SU-DHL-6 (cell line): ENCODE measurements around the gene MYCBPAP.

ENCODE experiments used
- H2AFZ ChIP-seq: fragments of 200-600 bp; sonication (generic); 2 replicates; pipeline ENCODE4 v1.6.1; 2014; ENCODE audit warnings: low read depth, mild to moderate bottlenecking, moderate library complexity, mixed read lengths, antibody characterized with exemption, low read length; ENCODE audit not compliant: severe bottlenecking
- H3F3A ChIP-seq: fragments of 200-600 bp; shearing (Covaris generic); 2 replicates; pipeline ENCODE4 v1.6.0; 2016; ENCODE audit warnings: antibody characterized with exemption, mild to moderate bottlenecking; ENCODE audit not compliant: insufficient read depth
- H3K27ac ChIP-seq: fragments of 200-600 bp; sonication (generic); 2 replicates; pipeline ENCODE4 v1.5.1; 2016; ENCODE audit warnings: low read depth, mild to moderate bottlenecking, low read length, moderate library complexity, mixed read lengths
- H3K27me3 ChIP-seq: fragments of 200-600 bp; sonication (generic), shearing (Covaris generic); 2 replicates; pipeline ENCODE4 v1.6.0; 2014; ENCODE audit warnings: mild to moderate bottlenecking, low read length
- H3K36me3 ChIP-seq: fragments of 200-600 bp; sonication (generic); 2 replicates; pipeline ENCODE4 v1.6.1; 2014; ENCODE audit warnings: mild to moderate bottlenecking, low read length, mixed read lengths
- H3K4me2 ChIP-seq: fragments of 300-600, 200-600 bp; shearing (Covaris generic), sonication (generic); 2 replicates; pipeline ENCODE4 v1.6.0; 2014; ENCODE audit warnings: low read length, low read depth, mild to moderate bottlenecking; ENCODE audit not compliant: poor library complexity, severe bottlenecking
- H3K4me3 ChIP-seq: fragments of 200-600 bp; sonication (generic); 2 replicates; pipeline ENCODE4 v1.5.1; 2014; ENCODE audit warnings: antibody characterized with exemption, low read length, mild to moderate bottlenecking, mixed read lengths; ENCODE audit not compliant: insufficient read depth, poor library complexity, severe bottlenecking
- H3K79me2 ChIP-seq: fragments of 200-600 bp; sonication (generic); 2 replicates; pipeline ENCODE4 v1.6.1; 2014; ENCODE audit warnings: mild to moderate bottlenecking, low read length, moderate library complexity; ENCODE audit not compliant: insufficient read depth
- H3K9ac ChIP-seq: fragments of 200-600 bp; sonication (generic); 2 replicates; pipeline ENCODE4 v1.7.0; 2014; ENCODE audit warnings: mild to moderate bottlenecking, low read length
- H3K9me2 ChIP-seq: fragments of 200-600 bp; sonication (generic); replicated peaks from 2 replicates; pipeline ENCODE4 v1.6.1; 2014; ENCODE audit warnings: low read length; ENCODE audit not compliant: insufficient read depth
- H3K9me3 ChIP-seq: fragments of 200-600 bp; sonication (generic); 2 replicates; pipeline ENCODE4 v1.6.1; 2014; ENCODE audit warnings: low read length, mixed read lengths; ENCODE audit not compliant: insufficient read depth
- H4K20me1 ChIP-seq: fragments of 200-600 bp; sonication (generic); 2 replicates; pipeline ENCODE4 v1.6.1; 2014; ENCODE audit warnings: low read depth, mild to moderate bottlenecking, antibody characterized with exemption, low read length, moderate library complexity, mixed read lengths
- EZH2phosphoT487 ChIP-seq: fragments of 200-600 bp; sonication (generic), shearing (Covaris generic); conservative IDR thresholded peaks from 2 replicates; pipeline ENCODE4 v1.6.1; 2018; ENCODE audit warnings: mild to moderate bottlenecking, antibody characterized with exemption, low read length, moderate library complexity, mixed read lengths
- TF ChIP-seq, protein P1 (sequence below): fragments of 200-600 bp; sonication (generic); IDR thresholded peaks from one replicate; pipeline ENCODE4 v1.5.1; 2017; ENCODE audit warnings: antibody characterized with exemption, mild to moderate bottlenecking, low read length, moderate library complexity; ENCODE audit not compliant: insufficient read depth, poor library complexity, severe bottlenecking

Gene MYCBPAP

DNA sequence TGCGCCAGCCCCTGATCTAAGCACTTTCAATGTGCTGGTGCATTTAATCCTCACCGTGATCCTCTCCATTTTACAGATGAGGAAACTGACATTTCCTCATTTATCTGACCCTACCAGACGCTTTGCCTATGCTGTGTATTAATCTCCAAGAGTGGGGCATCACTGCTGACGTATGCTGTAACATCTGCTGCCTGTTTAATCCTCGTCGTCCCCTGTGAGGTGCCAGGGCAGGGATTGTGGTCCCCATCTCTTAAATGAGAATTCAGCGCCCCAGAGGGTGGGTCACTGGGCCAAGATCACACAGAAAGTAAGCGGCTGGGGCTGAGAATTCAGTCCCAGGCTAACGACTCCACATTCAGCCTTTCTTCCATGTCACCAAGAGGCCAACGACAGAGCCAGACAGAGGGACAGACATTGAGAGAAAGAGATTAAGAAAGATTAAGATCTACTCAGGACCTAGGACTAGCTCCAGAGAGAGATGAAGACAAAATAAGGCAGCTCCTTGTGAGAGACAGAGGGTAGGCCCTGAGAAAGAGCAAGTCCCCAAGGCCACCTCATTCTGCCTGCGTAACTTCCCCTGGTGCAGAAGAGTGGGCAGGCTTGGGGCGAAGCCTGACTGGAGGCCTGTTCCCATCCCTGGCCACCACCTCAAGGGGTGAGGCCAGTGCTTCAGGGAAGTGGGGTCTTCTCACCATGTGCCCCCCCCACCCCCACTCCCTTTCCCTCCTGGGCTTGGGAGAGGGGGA, 65.8 kb downstream of the MYCBPAP start:
- Histone ChIP-seq H3K4me3 (no peak overlapping the region), H3F3A (no peaks in the 10 kb centered on the region), H3K36me3 (no peaks in the 10 kb centered on the region), H3K27ac (no peak overlapping the region), H3K9me2 (no peaks in the 10 kb centered on the region), H3K4me2 (no peak overlapping the region), H2AFZ (no peak overlapping the region), H3K9me3 (no peaks in the 10 kb centered on the region), H4K20me1 (no peaks in the 10 kb centered on the region), H3K79me2 (no peaks in the 10 kb centered on the region), H3K27me3 (no peaks in the 10 kb centered on the region), H3K9ac (no peak overlapping the region)
- TF ChIP-seq, protein P1, sequence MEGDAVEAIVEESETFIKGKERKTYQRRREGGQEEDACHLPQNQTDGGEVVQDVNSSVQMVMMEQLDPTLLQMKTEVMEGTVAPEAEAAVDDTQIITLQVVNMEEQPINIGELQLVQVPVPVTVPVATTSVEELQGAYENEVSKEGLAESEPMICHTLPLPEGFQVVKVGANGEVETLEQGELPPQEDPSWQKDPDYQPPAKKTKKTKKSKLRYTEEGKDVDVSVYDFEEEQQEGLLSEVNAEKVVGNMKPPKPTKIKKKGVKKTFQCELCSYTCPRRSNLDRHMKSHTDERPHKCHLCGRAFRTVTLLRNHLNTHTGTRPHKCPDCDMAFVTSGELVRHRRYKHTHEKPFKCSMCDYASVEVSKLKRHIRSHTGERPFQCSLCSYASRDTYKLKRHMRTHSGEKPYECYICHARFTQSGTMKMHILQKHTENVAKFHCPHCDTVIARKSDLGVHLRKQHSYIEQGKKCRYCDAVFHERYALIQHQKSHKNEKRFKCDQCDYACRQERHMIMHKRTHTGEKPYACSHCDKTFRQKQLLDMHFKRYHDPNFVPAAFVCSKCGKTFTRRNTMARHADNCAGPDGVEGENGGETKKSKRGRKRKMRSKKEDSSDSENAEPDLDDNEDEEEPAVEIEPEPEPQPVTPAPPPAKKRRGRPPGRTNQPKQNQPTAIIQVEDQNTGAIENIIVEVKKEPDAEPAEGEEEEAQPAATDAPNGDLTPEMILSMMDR: no peak
- no peak for TF ChIP-seq EZH2phosphoT487

DNA sequence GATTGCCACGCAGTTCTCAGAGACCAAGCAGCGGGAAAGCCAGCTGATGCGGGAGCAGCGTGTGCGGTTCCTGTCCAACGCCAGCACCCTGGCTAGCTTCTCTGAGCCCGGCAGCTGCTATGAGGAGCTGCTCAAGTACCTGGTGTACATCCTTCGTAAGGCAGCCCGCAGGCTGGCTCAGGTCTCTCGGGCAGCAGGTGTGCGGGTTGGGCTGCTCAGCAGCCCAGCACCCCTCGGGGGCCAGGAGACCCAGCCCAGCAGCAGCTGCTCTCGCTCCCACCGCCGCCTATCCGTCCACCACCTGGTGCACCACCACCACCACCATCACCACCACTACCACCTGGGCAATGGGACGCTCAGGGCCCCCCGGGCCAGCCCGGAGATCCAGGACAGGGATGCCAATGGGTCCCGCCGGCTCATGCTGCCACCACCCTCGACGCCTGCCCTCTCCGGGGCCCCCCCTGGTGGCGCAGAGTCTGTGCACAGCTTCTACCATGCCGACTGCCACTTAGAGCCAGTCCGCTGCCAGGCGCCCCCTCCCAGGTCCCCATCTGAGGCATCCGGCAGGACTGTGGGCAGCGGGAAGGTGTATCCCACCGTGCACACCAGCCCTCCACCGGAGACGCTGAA, 67.5 kb downstream of the MYCBPAP start:
- TF ChIP-seq, protein P1: no peak
- TF ChIP-seq EZH2phosphoT487: no peak
- Histone ChIP-seq H3K27me3 (no peaks in the 10 kb centered on the region), H2AFZ (no peak overlapping the region), H4K20me1 (no peaks in the 10 kb centered on the region), H3K4me2 (no peak overlapping the region), H3K27ac (no peak overlapping the region), H3K9ac (no peak overlapping the region), H3K4me3 (no peak overlapping the region), H3K36me3 (no peaks in the 10 kb centered on the region), H3F3A (no peaks in the 10 kb centered on the region), H3K9me3 (no peaks in the 10 kb centered on the region), H3K9me2 (no peaks in the 10 kb centered on the region), H3K79me2 (no peaks in the 10 kb centered on the region)

DNA sequence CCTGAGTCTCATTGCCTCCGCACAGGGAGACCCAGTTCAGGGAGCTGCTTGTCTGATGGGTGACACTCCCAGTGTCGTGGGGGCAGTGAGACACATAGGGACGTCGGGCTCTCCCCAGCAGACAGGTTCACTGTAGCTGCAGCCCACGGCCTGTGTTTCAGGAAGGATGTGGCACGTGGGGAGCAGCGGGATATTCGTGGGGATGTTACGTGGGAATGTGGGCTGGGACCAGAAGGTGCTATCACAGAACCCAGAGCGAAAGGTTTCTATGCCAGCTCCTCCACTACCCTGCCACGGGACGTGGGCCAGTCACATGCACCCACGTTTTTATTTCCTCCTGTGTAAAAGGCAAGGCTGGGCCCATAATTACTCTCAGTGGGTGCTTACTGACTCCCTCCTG, 68.6 kb downstream of the MYCBPAP start:
- Histone ChIP-seq H2AFZ (no peak overlapping the region), H3K9me3 (no peaks in the 10 kb centered on the region), H3K27me3 (no peaks in the 10 kb centered on the region), H3F3A (no peaks in the 10 kb centered on the region), H3K4me2 (no peak overlapping the region), H3K79me2 (no peaks in the 10 kb centered on the region), H3K27ac (no peak overlapping the region), H3K4me3 (no peak overlapping the region), H3K9ac (no peak overlapping the region), H3K36me3 (no peaks in the 10 kb centered on the region), H4K20me1 (no peaks in the 10 kb centered on the region), H3K9me2 (no peaks in the 10 kb centered on the region)
- TF ChIP-seq, protein P1: no peak
- no peak for TF ChIP-seq EZH2phosphoT487
